HG03575 (cell line): Measurements from ENCODE around the gene NHSL2.

Experiments used
- ATAC-seq: cut with Tn5 transposase; IDR thresholded peaks from one replicate; pipeline ENCODE4 v1.9.1; 2021; ENCODE audit not compliant: unreplicated experiment, insufficient number of reproducible peaks, low FRiP score; ENCODE audit errors: extremely low read depth

The NHSL2 gene

DNA sequence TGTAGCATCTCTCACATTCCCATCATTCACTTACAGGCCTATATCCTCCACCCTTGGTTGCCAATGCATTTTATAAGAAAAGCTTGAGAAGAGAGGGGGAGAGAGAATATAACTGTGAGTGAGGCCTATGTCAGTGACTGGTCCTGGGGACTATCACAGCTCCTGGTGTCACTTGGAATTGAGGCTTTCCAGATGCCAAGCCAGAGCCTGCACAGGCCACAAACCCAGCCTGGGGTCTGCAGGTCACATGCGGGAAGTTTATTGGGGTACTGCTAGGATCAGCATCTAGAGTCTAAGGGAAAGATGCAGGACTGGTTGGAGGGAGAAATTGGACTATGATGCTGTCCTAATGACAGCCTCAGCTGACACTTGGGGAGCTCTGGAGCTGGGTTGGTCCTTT is 173.5 kb downstream of the NHSL2 start:
- ATAC-seq, result no peak

DNA sequence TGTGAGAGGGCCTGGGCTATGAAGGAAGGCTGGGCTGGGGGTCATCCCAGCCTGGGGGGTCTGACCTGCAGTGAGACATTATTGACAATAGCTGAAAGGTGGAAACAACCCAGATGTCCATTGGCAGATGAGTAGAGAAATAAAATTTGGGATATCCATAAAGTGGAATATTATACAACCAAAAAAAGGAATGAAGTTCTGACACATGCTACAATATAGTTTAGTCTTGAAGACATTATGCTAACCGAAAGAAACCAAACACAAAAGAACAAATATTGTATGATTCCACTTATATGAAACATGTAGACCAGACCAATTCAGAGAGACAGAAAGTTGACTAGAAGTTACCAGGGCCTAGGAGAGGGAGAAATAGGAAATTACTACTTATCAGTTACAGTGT is 176.3 kb downstream of the NHSL2 start:
- ATAC-seq, result no peak

DNA sequence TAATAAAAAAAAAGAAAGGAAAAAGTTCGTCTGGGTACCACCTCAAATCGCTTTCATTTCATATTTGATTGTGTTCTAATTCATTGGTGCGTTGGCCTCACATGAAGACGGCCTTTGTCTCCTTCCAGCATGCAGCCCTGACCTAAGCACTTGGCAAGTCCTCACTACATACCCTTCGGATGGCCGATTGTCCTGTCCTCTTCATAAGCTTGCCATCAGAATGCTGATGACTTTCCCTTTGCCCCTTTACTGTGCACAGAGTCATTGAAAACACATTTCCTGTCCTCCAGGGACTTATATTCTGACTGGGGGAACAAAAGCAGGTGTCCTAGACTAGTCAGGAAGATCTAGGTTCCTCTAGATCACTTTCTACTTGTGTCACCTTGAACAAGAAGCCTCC is 178.1 kb downstream of the NHSL2 start:
- no peak for ATAC-seq

DNA sequence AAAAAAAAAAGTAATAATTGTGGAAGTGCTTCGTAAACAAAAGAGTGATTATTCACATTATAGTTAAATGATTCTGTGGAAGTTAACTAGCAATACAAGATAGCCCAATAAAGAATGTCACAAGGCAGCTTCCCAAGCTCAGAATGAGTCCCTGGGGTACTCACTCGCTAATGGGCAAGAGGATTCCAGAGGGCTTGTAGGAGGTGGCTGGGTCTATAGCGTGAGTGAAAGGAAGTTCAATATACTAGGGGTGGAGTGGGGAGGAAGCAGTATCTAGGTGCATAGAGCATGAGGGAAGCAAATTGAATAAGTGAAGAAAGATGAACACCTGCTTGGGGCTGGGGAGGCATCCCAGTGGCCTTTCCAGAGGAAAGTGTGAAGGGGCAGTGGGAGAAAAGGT is 178.6 kb downstream of the NHSL2 start:
- ATAC-seq, result no peak

DNA sequence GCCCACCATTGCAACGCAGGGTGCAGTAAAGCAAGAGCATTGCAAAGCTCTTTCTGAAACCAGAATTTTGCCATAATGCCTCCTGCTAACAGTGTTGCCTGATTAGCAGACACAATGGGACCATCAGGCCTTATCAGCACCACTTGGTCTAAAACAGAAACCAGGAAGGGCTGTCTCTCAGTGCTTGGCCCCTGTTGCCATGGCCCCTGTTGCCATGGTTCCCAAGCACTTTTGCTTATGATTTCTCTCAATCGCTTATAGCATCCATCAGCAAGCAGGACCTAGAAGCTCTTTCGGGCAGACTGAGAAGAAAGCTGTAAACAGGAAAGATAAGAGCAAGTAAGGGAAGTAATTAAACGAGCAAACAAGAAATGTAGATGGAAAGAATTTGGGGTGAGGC is 184.2 kb downstream of the NHSL2 start:
- ATAC-seq, result no peak

DNA sequence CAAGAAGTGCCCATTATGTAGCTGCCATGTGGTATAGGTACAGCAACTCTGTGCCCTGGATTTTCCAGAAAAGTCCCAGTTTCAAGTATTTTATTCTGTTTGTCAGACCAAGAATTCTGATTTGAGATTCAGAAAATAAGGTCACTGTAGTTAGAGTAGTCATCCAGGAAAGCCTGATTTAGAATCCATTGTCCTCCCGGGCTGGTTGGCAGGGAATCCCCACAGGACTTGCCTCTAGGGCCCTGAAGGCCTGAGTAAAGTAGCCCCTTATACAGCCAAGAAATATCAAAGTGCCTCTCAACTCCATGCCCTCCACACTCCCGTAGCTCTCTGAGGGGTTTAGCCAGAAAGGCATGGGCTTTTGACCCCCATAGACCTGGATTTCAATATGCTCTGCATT is 184.7 kb downstream of the NHSL2 start:
- ATAC-seq, result no peak

DNA sequence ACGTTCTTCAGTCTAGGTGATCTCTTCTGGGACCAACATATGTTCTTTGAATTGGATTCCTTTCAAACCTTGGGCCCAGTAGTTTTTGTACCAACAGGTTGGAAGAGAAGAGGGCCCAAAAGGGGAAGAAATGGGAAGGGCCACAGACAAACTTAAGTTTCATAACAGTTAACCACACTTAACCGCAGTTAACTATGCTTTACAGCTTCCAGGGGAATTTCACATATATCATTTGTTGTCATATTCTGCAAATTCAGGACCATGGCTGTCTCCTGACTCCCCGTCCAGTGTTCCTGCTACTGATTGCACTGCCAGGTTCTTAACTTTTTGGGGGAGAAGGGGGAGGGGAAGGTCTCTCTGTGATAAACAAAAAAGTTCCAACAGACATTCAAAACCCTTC is 186.5 kb downstream of the NHSL2 start:
- no peak for ATAC-seq

DNA sequence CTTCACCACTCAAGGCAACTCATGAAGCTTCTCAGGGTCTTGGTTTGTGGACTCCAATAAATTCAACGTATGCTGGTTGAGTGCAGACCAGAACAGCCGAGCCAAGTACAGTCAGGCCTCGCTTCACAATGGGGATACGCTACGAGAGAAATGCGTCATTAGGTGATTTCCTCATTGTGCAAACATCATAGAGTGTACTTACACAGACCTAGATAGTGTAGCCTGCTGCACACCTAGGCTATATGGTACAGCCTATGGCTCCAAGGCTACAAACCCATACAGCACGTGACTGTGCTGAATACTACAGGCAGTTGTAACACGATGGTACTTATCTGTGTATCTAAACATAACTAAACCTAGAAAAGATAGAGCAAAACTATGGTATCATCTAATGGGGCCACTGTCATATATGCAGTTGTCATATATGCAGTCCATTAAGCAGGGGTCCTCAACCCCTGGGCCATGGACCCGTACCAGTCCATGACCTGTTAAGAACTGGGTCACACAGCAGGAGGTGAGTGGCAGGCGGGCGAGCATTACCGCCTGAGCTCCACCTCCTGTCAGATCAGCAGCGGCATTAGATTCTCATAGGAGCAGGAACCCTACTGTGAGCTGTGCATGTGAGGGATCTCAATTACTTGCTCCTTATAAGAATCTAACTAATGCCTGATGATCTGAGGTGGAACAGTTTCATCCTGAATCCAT is 189.6 kb downstream of the NHSL2 start:
- ATAC-seq, result no peak

DNA sequence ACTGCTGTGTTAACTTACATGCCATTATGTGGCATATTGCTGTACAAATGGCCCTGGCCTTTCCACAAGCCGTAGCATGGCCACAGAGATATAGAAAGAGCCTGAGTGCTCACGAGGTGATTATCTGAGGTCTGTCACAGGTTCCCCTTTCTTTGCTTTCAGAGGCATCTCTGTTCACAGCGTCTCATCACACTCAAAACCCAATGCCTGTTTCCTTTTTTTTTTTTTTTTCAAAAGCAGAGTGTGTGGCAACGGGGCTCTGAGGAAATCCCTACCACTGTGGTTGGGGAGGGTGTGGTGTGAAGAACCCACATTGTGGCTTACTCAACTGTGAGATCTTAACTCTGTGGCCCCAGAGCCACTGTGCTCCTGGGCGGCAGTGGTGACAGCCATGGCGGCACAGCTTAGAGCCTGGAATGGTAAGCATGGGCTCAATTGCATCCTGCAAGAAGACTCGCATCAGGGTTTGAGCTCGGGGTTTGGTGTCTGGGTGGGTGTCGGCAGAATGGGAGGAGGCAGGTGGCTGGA is 190.2 kb downstream of the NHSL2 start:
- ATAC-seq, result peak; percentile 55

DNA sequence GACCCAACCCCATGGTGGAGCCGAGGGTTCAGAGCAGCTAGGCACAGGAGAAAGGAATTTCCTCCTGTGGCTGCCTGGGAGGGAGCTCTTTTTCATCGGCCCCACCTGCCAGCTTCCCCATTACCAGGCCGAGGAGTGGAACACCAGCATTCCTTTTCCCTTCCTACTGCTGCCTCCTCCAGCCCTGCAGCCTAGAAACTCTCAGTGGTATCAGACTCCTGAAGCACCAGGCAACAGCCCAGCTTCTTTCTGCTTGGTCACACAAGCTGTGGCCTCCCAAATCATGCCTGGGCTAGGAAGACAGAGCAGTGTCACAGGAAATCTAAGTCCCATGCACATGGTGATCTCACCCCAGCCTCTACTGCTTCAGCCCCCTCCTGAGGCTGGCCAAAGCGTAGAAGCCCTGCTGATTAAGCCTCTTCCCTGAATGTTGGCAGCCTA is 191.0 kb downstream of the NHSL2 start:
- no peak for ATAC-seq

DNA sequence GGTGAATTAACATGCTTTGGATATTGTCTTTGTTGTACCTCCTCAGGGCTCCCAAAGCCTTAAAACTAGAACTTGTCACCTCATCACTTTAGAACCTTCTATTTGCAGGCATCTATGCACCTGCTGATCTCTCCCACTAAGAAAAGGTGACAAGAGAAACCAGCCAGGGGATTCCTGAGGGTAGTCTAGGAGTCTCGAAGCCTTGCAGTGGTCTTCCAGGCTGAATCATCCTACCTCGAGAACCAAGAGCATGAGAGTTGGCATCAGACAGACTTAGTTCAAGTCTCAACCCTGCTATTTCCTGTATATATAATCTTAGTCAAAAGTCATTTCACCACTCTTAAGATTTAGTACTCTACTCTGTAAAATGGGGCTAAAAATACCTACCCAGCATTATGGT is 191.5 kb downstream of the NHSL2 start:
- no peak for ATAC-seq

DNA sequence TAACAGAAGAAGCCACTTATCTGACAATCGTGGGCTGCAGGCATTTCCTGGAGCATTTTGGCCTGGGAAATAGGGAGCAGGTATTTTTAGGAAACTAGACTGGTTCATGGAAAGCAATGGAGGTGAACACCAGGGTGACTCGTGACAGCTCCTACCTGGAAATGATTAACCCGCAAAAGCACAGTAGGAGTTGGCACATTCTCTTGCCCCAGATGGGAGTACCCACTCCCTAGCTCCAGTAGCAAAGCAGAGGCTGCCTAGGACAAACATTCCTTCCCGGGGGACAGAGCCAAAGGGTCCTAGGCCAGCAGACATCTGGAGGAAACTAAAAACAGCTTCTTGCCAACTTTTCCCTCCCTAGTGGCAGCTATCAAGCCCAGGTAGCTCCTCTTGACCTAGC is 192.1 kb downstream of the NHSL2 start:
- no peak for ATAC-seq

DNA sequence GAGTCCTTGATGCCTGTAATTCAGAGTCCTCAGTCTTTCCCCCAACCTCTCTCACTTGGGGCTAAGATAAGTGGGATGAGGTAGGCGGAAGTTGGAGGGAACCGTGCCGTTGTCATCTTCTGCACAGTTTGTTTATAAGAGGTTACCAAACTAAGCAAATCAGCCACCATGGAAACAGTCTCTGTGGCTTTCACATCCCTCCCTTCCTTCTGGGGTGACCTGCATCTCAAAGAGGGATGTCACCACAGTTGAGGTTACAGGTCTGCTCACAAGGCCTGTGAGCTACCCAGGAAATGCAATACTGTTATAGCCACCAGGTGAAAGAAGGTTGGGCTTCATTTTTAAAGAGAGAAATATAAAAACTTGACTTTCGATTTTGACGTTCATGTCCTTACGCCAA is 194.8 kb downstream of the NHSL2 start:
- ATAC-seq, result no peak

DNA sequence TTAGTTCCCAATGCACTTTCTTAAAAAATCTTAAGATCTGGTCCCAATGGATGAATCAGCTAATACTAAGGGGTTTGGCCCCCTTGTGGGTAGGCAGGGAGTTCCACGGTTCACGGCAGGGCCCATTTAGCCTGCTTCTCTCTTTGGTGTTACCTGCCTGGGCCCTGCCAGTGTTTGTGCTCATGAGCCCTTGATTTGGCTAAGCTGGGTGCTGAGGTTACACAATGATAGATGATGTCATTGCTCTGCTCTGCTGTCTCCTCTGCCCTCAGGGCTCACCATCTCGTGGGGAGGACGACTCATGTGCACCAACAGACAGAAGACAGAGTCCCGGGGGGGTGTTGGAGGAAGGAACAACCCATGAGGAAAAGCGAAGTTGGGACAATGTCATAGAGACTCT is 196.7 kb downstream of the NHSL2 start:
- no peak for ATAC-seq

DNA sequence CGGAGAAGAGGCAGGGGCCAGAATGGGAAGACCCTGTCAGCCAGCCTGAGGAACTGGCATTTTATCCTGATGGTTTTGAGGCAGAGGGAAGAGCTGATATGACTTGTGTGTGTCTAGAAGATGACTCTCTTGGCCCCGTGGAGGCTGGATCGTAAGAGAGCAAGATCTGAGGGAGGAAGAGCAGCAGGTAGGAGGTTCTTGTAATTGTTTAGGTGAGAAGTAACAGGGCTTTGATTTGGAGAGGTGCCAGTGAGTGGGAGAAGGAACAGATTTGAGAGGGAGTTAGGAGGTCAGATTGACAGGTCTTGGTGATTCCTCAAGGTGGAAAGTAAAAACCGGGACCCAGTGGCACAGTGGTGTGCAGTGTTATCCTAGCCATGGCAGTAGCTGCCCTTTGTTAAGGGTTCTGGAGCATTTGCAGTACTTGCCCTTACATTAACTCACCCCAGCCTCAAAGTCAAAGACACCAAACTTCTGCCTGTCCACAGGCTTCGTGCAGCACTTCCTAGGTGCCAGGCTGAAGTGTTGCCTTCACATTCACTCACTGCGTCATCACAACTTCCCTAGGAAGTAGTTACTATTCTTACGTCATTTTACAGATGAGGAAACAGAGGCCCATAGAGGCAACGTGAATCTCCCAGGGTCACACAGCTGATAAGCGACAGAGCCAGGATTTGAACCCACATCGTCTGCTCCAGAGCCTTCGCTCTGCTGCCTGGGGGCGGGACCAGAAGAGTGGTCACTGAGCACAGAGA is 197.4 kb downstream of the NHSL2 start:
- no peak for ATAC-seq

DNA sequence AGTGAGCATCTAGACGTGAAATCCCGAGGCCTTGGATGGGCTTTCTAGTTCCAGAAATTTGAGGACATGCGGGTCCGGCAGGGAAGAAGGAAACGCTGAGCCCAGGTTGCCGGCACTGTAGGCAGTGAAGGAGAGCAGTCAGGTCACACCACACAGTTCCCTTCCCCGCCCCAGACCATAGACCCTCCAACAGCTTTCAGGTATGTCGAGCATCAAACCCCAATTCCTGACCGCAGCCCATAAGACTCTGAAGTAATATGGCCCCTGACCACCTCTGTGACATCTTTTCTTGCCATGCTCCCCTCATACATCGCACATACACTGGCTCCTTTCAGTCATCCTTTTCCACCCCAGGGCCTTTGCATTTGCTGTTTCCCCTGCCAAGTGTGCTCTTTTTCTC is 198.0 kb downstream of the NHSL2 start:
- ATAC-seq, result no peak

DNA sequence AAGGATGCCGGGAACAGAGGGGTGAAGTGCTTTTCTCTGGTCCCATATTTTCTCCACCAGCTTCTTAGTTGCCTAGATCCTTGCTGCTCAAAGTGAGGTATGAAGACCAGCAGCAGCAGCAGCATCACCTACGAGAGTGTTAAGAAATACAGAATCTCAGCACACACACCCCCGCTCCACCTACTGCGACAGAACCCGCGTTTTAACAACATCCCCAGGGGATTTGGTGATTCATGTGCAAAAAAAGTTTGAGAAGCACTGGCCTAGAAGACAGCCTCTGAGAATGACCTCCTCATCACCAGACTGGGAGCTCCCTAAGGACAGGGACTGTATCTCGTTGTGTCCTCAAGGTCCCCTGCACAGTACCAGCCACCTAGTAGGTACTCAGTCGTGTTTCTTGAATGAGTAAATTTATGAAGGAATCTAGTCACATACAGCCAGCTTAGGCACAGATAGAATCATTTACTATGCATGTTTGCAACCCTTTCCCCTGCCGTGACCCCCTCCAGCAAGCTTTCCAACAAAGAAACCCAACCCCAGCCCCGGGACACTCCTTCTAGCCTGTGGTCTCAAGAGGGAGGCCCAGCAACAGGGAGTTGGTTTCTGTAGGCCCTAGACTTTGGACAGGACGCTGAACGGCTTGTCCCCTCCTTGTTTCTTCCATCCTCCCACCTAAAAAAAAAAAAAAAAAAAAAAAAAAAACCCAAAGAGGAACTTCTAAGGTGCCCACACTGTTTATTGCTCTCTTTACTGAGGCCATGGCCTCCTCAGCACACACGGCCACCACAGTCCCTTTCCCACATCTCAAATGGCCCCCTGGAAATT is 199.6 kb downstream of the NHSL2 start:
- no peak for ATAC-seq

DNA sequence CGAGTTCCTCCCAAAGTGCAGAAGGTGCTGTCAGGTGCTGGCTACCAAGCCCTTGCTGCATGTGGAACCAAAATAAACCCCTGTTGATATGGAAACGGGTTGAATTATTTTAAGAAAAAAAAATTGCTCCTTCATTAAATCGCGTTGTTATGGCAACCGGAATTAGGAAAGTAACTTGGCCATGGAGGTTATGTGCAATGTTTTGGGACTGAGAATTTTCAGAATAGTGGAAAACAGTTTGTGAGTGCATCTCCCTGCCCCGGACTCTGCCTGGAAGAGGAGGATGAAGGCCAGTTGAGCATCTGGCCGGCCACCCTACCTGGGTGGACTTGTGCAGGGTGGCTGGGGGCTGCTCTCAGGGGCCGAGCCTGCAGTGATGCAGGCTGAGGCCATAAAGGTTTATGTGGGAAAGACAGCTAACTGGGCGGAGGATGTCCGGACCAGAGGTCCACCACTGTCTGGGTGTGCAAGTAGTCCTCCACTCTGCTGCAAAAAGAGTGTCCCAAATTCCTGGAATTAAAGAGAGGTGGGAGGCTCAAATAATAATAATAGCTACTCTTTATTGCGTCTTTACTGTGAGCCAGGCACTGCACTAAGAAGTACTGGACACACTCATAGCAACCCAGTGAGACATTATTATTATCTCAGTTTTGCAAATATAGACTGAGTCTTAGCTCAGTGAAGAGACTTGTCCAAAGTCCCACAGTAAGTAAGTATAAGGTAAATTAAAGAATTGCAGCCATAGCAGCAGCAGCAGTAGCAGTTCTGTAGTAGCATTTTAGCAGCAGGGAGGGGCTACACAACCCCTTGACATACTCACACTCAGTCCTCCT is 200.4 kb downstream of the NHSL2 start:
- ATAC-seq, result no peak

DNA sequence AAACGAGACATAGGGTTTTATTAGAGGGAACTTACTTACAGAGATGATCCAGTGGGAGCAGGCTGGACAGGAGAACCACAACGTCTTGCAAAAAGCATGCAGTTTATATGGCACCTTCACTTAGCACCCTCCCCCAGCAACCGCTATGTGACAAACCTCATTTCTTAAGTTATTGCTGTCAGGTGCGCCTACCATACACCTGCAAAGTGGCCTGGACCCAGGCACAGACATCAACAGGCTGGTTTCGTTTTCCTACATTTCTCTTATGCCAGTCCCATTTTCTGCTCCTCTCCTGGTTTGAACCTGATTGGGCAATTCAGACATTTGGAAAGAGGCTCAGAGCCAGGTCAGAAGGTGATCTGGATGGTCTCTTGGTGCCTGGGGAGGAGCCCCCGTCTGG is 202.8 kb downstream of the NHSL2 start:
- ATAC-seq, result no peak
